HG03521 (cell line): ENCODE measurements around the gene DNMT3B.
"Not testable (repeated sequence)": the region's sequence is repeated elsewhere in the genome, so short reads cannot be mapped to it uniquely, and the experiment has no call there.

Experiments used
- ATAC-seq: cut with Tn5 transposase; IDR thresholded peaks from one replicate; pipeline ENCODE4 v1.9.1; 2021; ENCODE audit warnings: mild to moderate bottlenecking, moderate library complexity; ENCODE audit not compliant: unreplicated experiment

The DNMT3B gene

GRCh38 chr20:32789896-32790750 is 27.9 kb downstream of the DNMT3B start:
- no peak for ATAC-seq

- no peak for ATAC-seq
Measured at GRCh38 chr20:32790751-32791057, 28.5 kb downstream of the DNMT3B start.

GRCh38 chr20:32792316-32792715 is 30.1 kb downstream of the DNMT3B start:
- ATAC-seq = peak; percentile 64

- ATAC-seq = no peak
Measured at GRCh38 chr20:32792731-32793458, 30.7 kb downstream of the DNMT3B start.

- no peak for ATAC-seq
Measured at GRCh38 chr20:32796383-32796948, 34.3 kb downstream of the DNMT3B start.

GRCh38 chr20:32796981-32797451 is 34.8 kb downstream of the DNMT3B start:
- no peak for ATAC-seq

- ATAC-seq = not testable (repeated sequence)
Measured at GRCh38 chr20:32797571-32797970, 35.4 kb downstream of the DNMT3B start.

- ATAC-seq = no peak
Measured at GRCh38 chr20:32798046-32798981, 36.1 kb downstream of the DNMT3B start.

GRCh38 chr20:32803092-32803491 is 40.9 kb downstream of the DNMT3B start:
- no peak for ATAC-seq

- ATAC-seq = no peak
Measured at GRCh38 chr20:32804022-32804715, 42.0 kb downstream of the DNMT3B start.

- no peak for ATAC-seq
Measured at GRCh38 chr20:32804817-32805216, 42.6 kb downstream of the DNMT3B start.

- no peak for ATAC-seq
Measured at GRCh38 chr20:32805721-32806120, 43.5 kb downstream of the DNMT3B start.

- ATAC-seq = no peak
Measured at GRCh38 chr20:32806356-32806755, 44.2 kb downstream of the DNMT3B start.

GRCh38 chr20:32807706-32808105 is 45.5 kb downstream of the DNMT3B start:
- no peak for ATAC-seq

- ATAC-seq = no peak
Measured at GRCh38 chr20:32808438-32808837, 46.3 kb downstream of the DNMT3B start.

GRCh38 chr20:32809907-32810306 is 47.7 kb downstream of the DNMT3B start:
- no peak for ATAC-seq

GRCh38 chr20:32810941-32811340 is 48.8 kb downstream of the DNMT3B start:
- ATAC-seq = no peak

- ATAC-seq = no peak
Measured at GRCh38 chr20:32811886-32812285, 49.7 kb downstream of the DNMT3B start.

GRCh38 chr20:32819992-32820697 is 58.0 kb downstream of the DNMT3B start:
- peak; percentile 54 for ATAC-seq
